GM12878 (cell line): ENCODE measurements around the gene LRBA. TPM values are rescaled to one million over a fixed set of nuclear protein-coding genes. Genes with fewer than 3 reads are reported as not detected.

Experiments
- ATAC-seq: fragments of 200-7000 bp; cut with Tn5 transposase; 3 replicates; pipeline ENCODE4 v1.9.1; 2020; ENCODE audit warnings: mild to moderate bottlenecking, moderate library complexity
- BruUV-seq: library from RNA; stranded (reverse); fragments of 400-500 nt; replicated peaks from 2 replicates; lab custom pipeline; 2021; lab: Mats Ljungman, UMichigan
- CTCF ChIA-PET: fragments of 300-600 bp; sonication (Branson Sonifier 250); formaldehyde crosslinking; extraction: SDS; loops from one replicate; lab custom pipeline; 2021; ENCODE audit warnings: inconsistent platforms; lab: Yijun Ruan, JAX
- POLR2A ChIA-PET: fragments of 350-600 bp; formaldehyde crosslinking; extraction: SDS; loops from one replicate; lab custom pipeline; 2021; ENCODE audit warnings: inconsistent platforms; lab: Charles Lee
- RAD21 ChIA-PET: fragments of 300-600 bp; sonication (Branson Sonifier 250); formaldehyde crosslinking; loops from one replicate; lab custom pipeline; 2023; ENCODE audit warnings: antibody characterized with exemption; ENCODE audit not compliant: unreplicated experiment; lab: Charles Lee
- SMC1A ChIA-PET: fragments of 300-600 bp; sonication (Branson Sonifier 250); formaldehyde crosslinking; loops from one replicate; lab custom pipeline; 2023; ENCODE audit not compliant: unreplicated experiment, uncharacterized antibody; lab: Charles Lee
- DNase-seq: peaks from one replicate; pipeline ENCODE4 v3.0.0-alpha.2; 2011; ENCODE audit warnings: low read depth, low spot score
- FAIRE-seq: peaks from 3 replicates; lab custom pipeline; 2011; peaks lifted over from hg19 to GRCh38; lab: Jason Lieb, UNC
- H2AFZ ChIP-seq: 2 replicates; pipeline ENCODE4 v1.6.0; 2011; ENCODE audit warnings: low read depth, low read length, control low read depth; ENCODE audit not compliant: control insufficient read depth
- H3K27ac ChIP-seq: 2 replicates; pipeline ENCODE4 v1.5.1; 2011; ENCODE audit warnings: control low read depth; ENCODE audit not compliant: control insufficient read depth, insufficient read depth
- H3K27me3 ChIP-seq, 2 experiments: replicated peaks in 1 of 2; 2 replicates each; pipeline versions ENCODE4 v1.6.0 to v1.6.1; 2011; ENCODE audit warnings: low read length in 1 of 2; ENCODE audit not compliant: control insufficient read depth in 2 of 2, insufficient read depth in 2 of 2
- H3K36me3 ChIP-seq, 2 experiments: 2 replicates each; pipeline ENCODE4 v1.5.1; 2011; ENCODE audit warnings: low read length in 1 of 2; ENCODE audit not compliant: control insufficient read depth in 2 of 2, insufficient read depth in 2 of 2
- H3K4me1 ChIP-seq: 2 replicates; pipeline ENCODE4 v1.6.1; 2011; ENCODE audit warnings: mild to moderate bottlenecking, low read length, moderate library complexity, mixed read lengths; ENCODE audit not compliant: control insufficient read depth, insufficient read depth
- H3K4me2 ChIP-seq: 2 replicates; pipeline ENCODE4 v1.6.0; 2011; ENCODE audit warnings: control low read depth; ENCODE audit not compliant: control insufficient read depth, insufficient read depth
- H3K4me3 ChIP-seq: fragments of 200-600 bp; sonication (generic); 2 replicates; pipeline ENCODE4 v1.5.1; 2016
- H3K79me2 ChIP-seq: 2 replicates; pipeline ENCODE4 v1.6.0; 2011; ENCODE audit warnings: low read length; ENCODE audit not compliant: control insufficient read depth, insufficient read depth
- H3K9ac ChIP-seq: 2 replicates; pipeline ENCODE4 v1.8.0; 2011; ENCODE audit warnings: low read length, control low read depth, mixed read lengths; ENCODE audit not compliant: control insufficient read depth, insufficient read depth
- H3K9me3 ChIP-seq: replicated peaks from 3 replicates; pipeline ENCODE4 v1.5.1; 2011; ENCODE audit warnings: mild to moderate bottlenecking, low read length; ENCODE audit not compliant: control insufficient read depth, insufficient read depth
- H4K20me1 ChIP-seq: 2 replicates; pipeline ENCODE4 v1.6.0; 2011; ENCODE audit not compliant: control insufficient read depth, insufficient read depth
- BACH1 ChIP-seq: fragments of 450-650 bp; IDR thresholded peaks from 2 replicates; pipeline ENCODE4 v1.6.1; 2017; ENCODE audit warnings: mild to moderate bottlenecking, borderline replicate concordance
- BRCA1 ChIP-seq: IDR thresholded peaks from 2 replicates; pipeline ENCODE4 v1.6.1; 2011; ENCODE audit warnings: low read depth, low read length, improper control_type of control experiment
- CBX3 ChIP-seq: fragments of 200-600 bp; sonication (generic); IDR thresholded peaks from 2 replicates; pipeline ENCODE4 v1.6.1; 2016; ENCODE audit warnings: low read depth, borderline replicate concordance
- CBX5 ChIP-seq: sonication (generic); IDR thresholded peaks from 2 replicates; pipeline ENCODE4 v1.6.1; 2016; ENCODE audit warnings: low read depth, moderate library complexity, mild to moderate bottlenecking, inconsistent platforms
- CEBPB ChIP-seq, 2 experiments: fragments of 150-350 bp in 1 of 2; IDR thresholded peaks; 2 replicates each; pipeline ENCODE4 v1.6.1; 2012 to 2014; ENCODE audit warnings: low read depth in 2 of 2, low read length in 2 of 2, borderline replicate concordance in 1 of 2, inconsistent platforms in 1 of 2
- CTCF ChIP-seq, 3 experiments: IDR thresholded peaks in 2 of 3; conservative IDR thresholded peaks in 1 of 3; 2 replicates each; pipeline ENCODE4 v1.5.1; 2011; ENCODE audit warnings: low read depth in 3 of 3, low read length in 3 of 3, mild to moderate bottlenecking in 3 of 3, control low read depth in 2 of 3, moderate library complexity in 2 of 3, inconsistent platforms in 1 of 3, mixed read lengths in 1 of 3; ENCODE audit not compliant: control insufficient read depth in 2 of 3, insufficient read depth in 1 of 3; ENCODE audit errors: extremely low read depth in 1 of 3
- FOXM1 ChIP-seq: IDR thresholded peaks from 2 replicates; pipeline ENCODE4 v1.6.1; 2012; ENCODE audit warnings: low read depth, mild to moderate bottlenecking, inconsistent platforms, low read length, moderate library complexity
- PRDM15 ChIP-seq: fragments of 450-650 bp; formaldehyde crosslinking; IDR thresholded peaks from 2 replicates; pipeline ENCODE4 v1.4.0; 2020; ENCODE audit warnings: mild to moderate bottlenecking, moderate library complexity
- RBBP5 ChIP-seq: fragments of 200-600 bp; sonication (generic); conservative IDR thresholded peaks from 2 replicates; pipeline ENCODE4 v1.6.1; 2016
- RCOR1 ChIP-seq: conservative IDR thresholded peaks from 2 replicates; pipeline ENCODE4 v1.6.1; 2012; ENCODE audit warnings: low read depth, low read length, improper control_type of control experiment
- SREBF2 ChIP-seq: IDR thresholded peaks from 2 replicates; pipeline ENCODE4 v1.6.1; 2012; ENCODE audit warnings: mild to moderate bottlenecking, low read length
- TCF12 ChIP-seq: IDR thresholded peaks from 2 replicates; pipeline ENCODE4 v1.6.1; 2011; ENCODE audit warnings: low read depth, mild to moderate bottlenecking, low read length
- ZBTB33 ChIP-seq: fragments of 450-650 bp; IDR thresholded peaks from 2 replicates; pipeline ENCODE4 v1.6.1; 2017; ENCODE audit warnings: mild to moderate bottlenecking
- ZNF384 ChIP-seq: IDR thresholded peaks from 2 replicates; pipeline ENCODE4 v1.6.1; 2012; ENCODE audit warnings: low read depth, mild to moderate bottlenecking, low read length, improper control_type of control experiment, borderline replicate concordance
- ZSCAN29 ChIP-seq: fragments of 450-650 bp; IDR thresholded peaks from 2 replicates; pipeline ENCODE4 v1.6.1; 2017; ENCODE audit warnings: mild to moderate bottlenecking, moderate library complexity
- ZZZ3 ChIP-seq: IDR thresholded peaks from 2 replicates; pipeline ENCODE4 v1.6.1; 2011; ENCODE audit warnings: low read depth; ENCODE audit not compliant: control insufficient read depth, insufficient read length
- WGBS: methylation state at CpG from one replicate; pipeline ENCODE4 v1.1.6; 2016; ENCODE audit warnings: low lambda C conversion rate; ENCODE audit not compliant: insufficient replicate concordance, insufficient coverage; ENCODE audit errors: missing lambda C conversion rate; 5-methylcytosine and 5-hydroxymethylcytosine counted together
- in situ Hi-C: fragments of 300-500 bp; cut with MboI; formaldehyde crosslinking; loops from 9 replicates; pipeline ENCODE4 v1.14.3; 2018; ENCODE audit warnings: mixed read lengths
- intact Hi-C: fragments of 100-400 bp; cut with micrococcal nuclease; formaldehyde crosslinking; loops from one replicate; pipeline ENCODE4 v1.14.2; 2022; ENCODE audit not compliant: unreplicated experiment
- polyA plus RNA-seq, 11 experiments: library from polyadenylated mRNA; depleted of rRNA in 4 of 11; unstranded in 6 of 11; stranded (reverse) in 5 of 11; fragments of >200 nt; fragmentation: Nextera tagmentation in 4 of 11; fragmentation: Illumina TruSeq in 1 of 11; extraction: Ambion mirVana in 4 of 11; extraction: Trizol in 1 of 11; gene quantifications; 1 replicate in 1 of 11; 2 replicates in 10 of 11; pipeline versions ENCODE4 v1.2.1 to v1.2.3, GENCODE V29; 2011 to 2016; ENCODE audit warnings: inconsistent platforms in 2 of 11, missing spikeins in 2 of 11, low read depth in 1 of 11
- total RNA-seq, 4 experiments: library from RNA; depleted of rRNA in 3 of 4; stranded (reverse); fragments of >200 nt in 3 of 4; fragmentation: Illumina TruSeq in 1 of 4; extraction: Trizol in 1 of 4; gene quantifications; 2 replicates each; pipeline versions ENCODE4 v1.2.1 to v1.2.3, GENCODE V29; 2013 to 2021

Gene LRBA
- total and polyA plus RNA-seq, 10 of the 15 experiments (the other 5 are each of a cell fraction or from before 2014, with no cell fraction given) = 20.3 to 93.4 (median 55.0) TPM

GRCh38 chr4:150395872-150396271 is 619.2 kb downstream of the LRBA start:
- Histone ChIP-seq H3K79me2 (no peaks in the 10 kb centered on the region), H2AFZ (no peak overlapping the region), H3K27ac (no peak overlapping the region), H3K9me3 (no peaks in the 10 kb centered on the region), H3K4me1 (no peaks in the 10 kb centered on the region), H3K4me3 (no peak overlapping the region), H3K4me2 (no peak overlapping the region), H3K36me3 (0 out of 4 replicates have a peak, but pooled peaks cover 0 to under 1% of the 10 kb centered on the region in 2 experiments), H4K20me1 (no peaks in the 10 kb centered on the region), H3K27me3 (no peaks in the 10 kb centered on the region), H3K9ac (no peak overlapping the region)
- no peak for FAIRE-seq
- in situ Hi-C loops = no loop called here
- intact Hi-C loops = no loop called here
- WGBS = 0% methylated on average over 2 of the region's 2 CpGs
- TF ChIP-seq BRCA1 = no peak
- no peak for TF ChIP-seq CEBPB (IDR thresholded peaks at IDR 0.05; ENCODE audit: borderline replicate concordance in 1 of 2, low read depth in 2 of 2, low read length in 2 of 2)
- TF ChIP-seq PRDM15 (CRISPR knock-in tag) = no peak
- TF ChIP-seq BACH1 = no peak
- TF ChIP-seq ZNF384 = no peak
- no peak for TF ChIP-seq RBBP5
- TF ChIP-seq RCOR1 = no peak
- TF ChIP-seq CBX5 = no peak
- no peak for TF ChIP-seq ZBTB33
- no peak for TF ChIP-seq SREBF2
- no peak for TF ChIP-seq ZSCAN29
- no peak for TF ChIP-seq FOXM1
- TF ChIP-seq CBX3 = no peak
- TF ChIP-seq TCF12 = no peak
- no peak for TF ChIP-seq CTCF (IDR thresholded peaks at IDR 0.05 in 2 of 3, conservative IDR thresholded peaks at IDR 0.05 in 1 of 3; ENCODE audit: control insufficient read depth in 2 of 3, extremely low read depth in 1 of 3, insufficient read depth in 1 of 3, low read depth in 3 of 3, low read length in 3 of 3)
- no peak for TF ChIP-seq ZZZ3
- ChIA-PET POLR2A (no interaction called here), CTCF (no interaction called here), RAD21 (no interaction called here), SMC1A (interaction anchor here (0.9 to 1.0 kb wide), 3 partner anchors 10 to 387 kb away, joined by 3 read pairs; no protein-coding TSS in a partner anchor)
- BruUV-seq = no TSS peak
- peak; percentile 36; the same call in 1 of the 3 replicates for ATAC-seq
- DNase-seq = no peak
